Measurements from ENCODE around the gene FUT9.

Gene FUT9

GRCh38 chr6:96015518-96016333, at the start of gene FUT9:
FUT9 (plus strand) TSS chr6:96015974; CDS start chr6:96203156, 187,182 bp downstream.
- DNase-seq = no peak
- in situ Hi-C loops (cut with MboI; ENCODE audit: low pct_unique_long_range_greater_than_20kb, low sequenced_read_pairs) = no loop called here

GRCh38 chr6:95967594-95967993, 48.2 kb upstream of the FUT9 start:
- in situ Hi-C loops (cut with MboI; ENCODE audit: low pct_unique_long_range_greater_than_20kb, low sequenced_read_pairs) = no loop called here
- DNase-seq = no peak

GRCh38 chr6:95973976-95974375, 41.8 kb upstream of the FUT9 start:
- no peak for DNase-seq
- in situ Hi-C loops (cut with MboI; ENCODE audit: low pct_unique_long_range_greater_than_20kb, low sequenced_read_pairs) = no loop called here

DNA sequence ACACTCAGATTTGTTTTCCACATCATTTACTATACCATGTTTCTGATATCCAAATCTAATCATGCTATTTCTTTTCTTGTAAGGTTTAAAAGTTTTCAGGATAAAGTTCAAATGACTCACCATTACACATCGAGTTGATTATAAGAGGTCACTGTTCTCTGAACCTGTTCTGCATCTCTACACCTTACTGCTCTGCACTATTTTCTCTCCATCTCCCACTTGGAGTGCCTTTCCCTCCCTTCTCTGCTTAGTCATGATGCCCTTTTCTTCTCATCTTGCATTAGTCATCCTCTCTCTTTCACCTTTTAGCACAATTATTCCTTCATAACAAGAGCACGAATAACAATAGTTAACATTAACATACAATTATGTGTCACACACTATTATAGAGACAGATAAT, 37.5 kb upstream of the FUT9 start:
- in situ Hi-C loops (cut with MboI; ENCODE audit: low pct_unique_long_range_greater_than_20kb, low sequenced_read_pairs) = no loop called here
- DNase-seq = no peak

- in situ Hi-C loops (cut with MboI; ENCODE audit: low pct_unique_long_range_greater_than_20kb, low sequenced_read_pairs) = no loop called here
- no peak for DNase-seq
Measured at GRCh38 chr6:95991906-95992305, 23.9 kb upstream of the FUT9 start.

DNA sequence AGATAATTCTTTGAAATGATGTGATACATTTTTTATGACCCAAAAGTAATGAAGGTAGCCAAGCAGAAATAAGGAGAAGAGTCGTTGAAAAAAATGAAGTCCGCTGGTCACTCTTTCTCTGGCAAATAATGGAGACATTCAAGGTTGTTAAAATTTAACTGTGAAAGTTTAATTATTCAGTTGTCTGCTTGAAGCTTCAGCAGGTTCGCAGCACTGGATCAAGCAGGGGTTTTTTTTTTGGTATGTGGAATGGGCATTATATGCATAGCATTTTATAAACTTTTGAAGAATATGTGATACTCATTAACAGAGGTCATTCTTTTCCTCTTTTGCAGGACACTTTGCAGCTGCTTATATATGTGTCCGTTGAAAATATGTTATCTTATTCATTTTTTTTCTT, 21.6 kb upstream of the FUT9 start:
- in situ Hi-C loops (cut with MboI; ENCODE audit: low pct_unique_long_range_greater_than_20kb, low sequenced_read_pairs) = no loop called here
- DNase-seq = no peak

GRCh38 chr6:95998133-95998532, 17.6 kb upstream of the FUT9 start:
- in situ Hi-C loops (cut with MboI; ENCODE audit: low pct_unique_long_range_greater_than_20kb, low sequenced_read_pairs) = no loop called here
- no peak for DNase-seq

GRCh38 chr6:96001891-96002575, 13.7 kb upstream of the FUT9 start:
- DNase-seq = no peak
- in situ Hi-C loops (cut with MboI; ENCODE audit: low pct_unique_long_range_greater_than_20kb, low sequenced_read_pairs) = no loop called here

- DNase-seq = no peak
- in situ Hi-C loops (cut with MboI; ENCODE audit: low pct_unique_long_range_greater_than_20kb, low sequenced_read_pairs) = no loop called here
Measured at GRCh38 chr6:96002576-96002910, 13.2 kb upstream of the FUT9 start.

DNA sequence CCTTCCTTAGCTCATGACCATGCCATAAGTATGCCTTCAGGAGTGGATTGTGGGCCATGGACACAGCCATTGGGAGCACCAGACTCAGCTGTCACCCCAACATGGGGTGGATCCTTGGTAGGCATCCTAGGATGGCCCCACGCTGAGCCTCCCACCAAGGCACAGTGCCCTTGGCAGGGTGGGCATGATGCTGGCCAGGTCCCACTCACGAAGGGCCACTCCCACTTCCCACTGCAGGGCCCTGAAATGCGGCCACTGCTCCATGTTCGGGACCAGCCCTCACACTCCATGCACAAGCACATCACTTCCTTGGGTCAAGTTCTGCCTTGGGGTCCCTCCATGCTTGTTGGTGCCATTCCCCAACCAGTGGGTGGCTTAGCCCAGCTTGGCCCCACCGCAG, 12.9 kb upstream of the FUT9 start:
- in situ Hi-C loops (cut with MboI; ENCODE audit: low pct_unique_long_range_greater_than_20kb, low sequenced_read_pairs) = no loop called here

GRCh38 chr6:96007663-96008062, 8.1 kb upstream of the FUT9 start:
- no peak for DNase-seq
- in situ Hi-C loops (cut with MboI; ENCODE audit: low pct_unique_long_range_greater_than_20kb, low sequenced_read_pairs) = no loop called here

More for the DNA sequence above, 12.9 kb upstream of the FUT9 start:
- DNase-seq = no peak

GRCh38 chr6:96013531-96013930, 2.2 kb upstream of the FUT9 start:
- no peak for DNase-seq
- in situ Hi-C loops (cut with MboI; ENCODE audit: low pct_unique_long_range_greater_than_20kb, low sequenced_read_pairs) = no loop called here

DNA sequence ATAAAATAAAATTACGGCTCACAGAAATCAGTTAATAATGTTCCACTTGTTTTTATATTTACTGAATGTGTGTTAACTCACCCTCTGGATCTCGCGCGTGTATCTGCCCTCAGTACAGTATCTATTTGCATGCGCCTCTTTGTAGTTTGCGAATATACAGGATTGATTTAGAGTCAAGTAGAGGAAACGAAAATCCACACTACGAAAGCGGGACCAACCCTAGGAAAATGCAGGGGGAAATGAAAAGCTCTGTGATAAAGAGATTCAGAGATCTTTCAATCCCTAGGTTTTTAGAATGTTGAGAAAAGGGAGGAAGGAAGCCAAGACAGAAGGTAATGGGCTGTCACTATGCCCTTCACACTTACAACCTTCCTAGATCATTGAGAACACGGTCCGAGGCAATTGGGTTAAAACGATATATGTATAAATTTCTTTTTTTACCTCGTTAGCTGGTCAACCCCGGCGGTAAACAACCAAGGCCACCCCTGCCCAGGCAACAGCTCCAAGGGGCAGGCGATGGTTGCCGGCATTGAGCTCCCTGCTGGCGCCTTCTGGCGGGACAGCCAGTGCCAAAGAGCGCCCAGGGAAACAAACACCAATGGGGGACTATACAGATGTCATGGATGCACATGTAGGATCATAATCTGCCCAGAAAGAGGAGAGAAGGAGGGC, 792 bp upstream of the FUT9 start:
- in situ Hi-C loops (cut with MboI; ENCODE audit: low pct_unique_long_range_greater_than_20kb, low sequenced_read_pairs) = no loop called here
- DNase-seq = no peak

DNA sequence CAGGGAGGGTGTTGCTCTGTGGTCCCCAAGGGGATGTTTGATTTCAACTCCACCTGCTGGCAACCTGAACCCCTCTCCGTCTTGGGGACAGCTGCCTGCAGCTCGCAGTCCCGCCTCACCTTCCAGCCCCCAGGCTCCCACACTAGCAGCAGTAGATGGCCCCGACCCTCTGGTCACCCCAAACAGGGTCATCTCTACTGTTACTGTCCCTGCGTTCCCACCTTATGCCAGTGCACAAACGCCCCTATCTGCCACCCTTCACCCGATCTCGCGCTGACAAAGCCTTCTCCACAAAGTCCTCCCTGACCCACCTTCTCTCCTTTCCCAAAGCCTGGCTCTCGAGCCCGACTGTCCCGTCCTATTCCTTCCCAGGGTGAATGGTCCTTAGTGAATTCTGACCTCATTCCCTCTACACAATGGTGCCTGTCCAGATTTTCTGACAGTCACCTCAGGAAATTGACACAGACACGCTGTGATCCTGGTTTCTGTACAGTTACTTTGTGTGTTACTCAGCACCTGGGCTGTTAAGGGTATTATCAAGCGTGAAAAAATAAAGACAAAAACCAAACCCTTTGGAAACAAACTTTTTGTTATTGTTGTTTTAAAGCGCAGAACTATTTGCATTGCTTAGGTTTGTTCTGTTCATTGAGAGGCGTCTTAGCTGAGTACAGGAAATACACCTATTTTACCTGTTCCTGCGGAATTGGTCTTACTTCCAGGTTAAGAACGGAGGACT, 728 bp downstream of the FUT9 start:
- no peak for DNase-seq
- in situ Hi-C loops (cut with MboI; ENCODE audit: low pct_unique_long_range_greater_than_20kb, low sequenced_read_pairs) = no loop called here

- DNase-seq = no peak
- in situ Hi-C loops (cut with MboI; ENCODE audit: low pct_unique_long_range_greater_than_20kb, low sequenced_read_pairs) = no loop called here
Measured at GRCh38 chr6:96017070-96017359, 1.2 kb downstream of the FUT9 start.

- DNase-seq = no peak
- in situ Hi-C loops (cut with MboI; ENCODE audit: low pct_unique_long_range_greater_than_20kb, low sequenced_read_pairs) = no loop called here
Measured at GRCh38 chr6:96022225-96022624, 6.5 kb downstream of the FUT9 start.

- DNase-seq = no peak
- in situ Hi-C loops (cut with MboI; ENCODE audit: low pct_unique_long_range_greater_than_20kb, low sequenced_read_pairs) = no loop called here
Measured at GRCh38 chr6:96032661-96033060, 16.9 kb downstream of the FUT9 start.

DNA sequence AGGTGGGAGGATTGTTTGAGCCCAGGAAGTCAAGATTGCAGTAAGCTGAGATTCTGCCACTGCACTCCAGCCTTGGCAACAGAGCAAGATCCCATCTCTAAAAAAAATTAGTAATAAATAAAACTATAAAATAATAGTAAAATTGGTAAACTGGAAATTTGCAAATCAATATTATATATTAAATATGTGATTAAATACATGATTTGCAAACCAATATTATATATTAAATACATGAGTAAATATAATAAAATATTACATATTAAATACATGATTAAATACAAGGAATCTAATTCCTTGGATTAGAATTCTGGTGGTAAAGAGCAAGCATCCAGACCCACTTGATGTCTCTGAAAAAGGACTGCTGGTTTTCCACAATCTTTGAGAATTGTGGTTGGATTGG, 35.8 kb downstream of the FUT9 start:
- in situ Hi-C loops (cut with MboI; ENCODE audit: low pct_unique_long_range_greater_than_20kb, low sequenced_read_pairs) = no loop called here
- no peak for DNase-seq

DNA sequence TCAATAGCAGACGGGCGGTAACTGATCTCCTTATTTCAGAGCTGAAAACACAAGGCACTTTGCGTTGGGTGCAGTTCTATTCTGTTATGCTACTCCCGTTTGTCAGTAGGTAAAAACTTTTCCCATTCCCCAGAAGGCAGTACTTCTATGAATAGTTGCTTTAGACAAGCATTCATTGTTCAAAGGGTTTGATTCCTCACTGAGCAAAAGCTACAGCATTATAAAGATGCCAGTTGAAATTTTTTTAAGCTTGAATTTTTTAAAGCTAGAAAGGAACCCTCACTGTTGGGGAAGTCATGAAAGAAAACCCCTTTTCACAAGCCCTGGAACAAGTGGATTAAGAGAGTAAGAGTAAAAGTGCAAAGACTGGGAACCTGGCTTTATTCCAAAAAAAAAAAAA, 42.3 kb downstream of the FUT9 start:
- in situ Hi-C loops (cut with MboI; ENCODE audit: low pct_unique_long_range_greater_than_20kb, low sequenced_read_pairs) = no loop called here
- DNase-seq = no peak

DNA sequence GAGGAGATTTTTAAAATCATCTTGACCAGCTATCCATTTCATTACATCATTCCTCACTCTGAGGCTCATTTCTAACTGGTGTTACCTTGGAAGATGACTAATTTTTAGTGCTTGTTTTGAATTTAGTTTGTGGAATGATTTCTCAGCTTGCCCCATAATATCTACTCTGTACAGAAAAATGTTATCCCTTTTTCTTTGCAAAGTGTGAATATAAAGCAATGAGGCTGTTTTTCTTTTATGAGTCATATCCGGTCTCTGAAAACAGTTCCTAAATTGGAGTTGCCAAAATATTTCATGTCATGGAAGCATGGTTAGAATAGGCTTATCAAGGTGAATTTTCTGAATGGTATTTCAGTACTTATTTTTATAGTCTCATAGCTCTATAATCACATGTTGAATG, 43.8 kb downstream of the FUT9 start:
- in situ Hi-C loops (cut with MboI; ENCODE audit: low pct_unique_long_range_greater_than_20kb, low sequenced_read_pairs) = no loop called here
- DNase-seq = no peak

Measured in KBM-7 (cell line).